MM.1S (cell line): ENCODE results near the gene RPS6KC1.
"Not testable (repeated sequence)": the region's sequence is repeated elsewhere in the genome, so short reads cannot be mapped to it uniquely, and the experiment has no call there.

ENCODE experiments used
- DNase-seq: peaks from one replicate; pipeline ENCODE4 v3.0.0-alpha.2; 2015
- H2AFZ ChIP-seq: fragments of 300-600 bp; sonication (generic); 2 replicates; pipeline ENCODE4 v1.6.0; 2016; ENCODE audit warnings: antibody characterized with exemption, low read length
- H3F3A ChIP-seq: fragments of 300-600 bp; sonication (generic); 2 replicates; pipeline ENCODE4 v1.6.1; 2016; ENCODE audit warnings: mild to moderate bottlenecking, antibody characterized with exemption, low read length, moderate library complexity, mixed read lengths; ENCODE audit not compliant: insufficient read depth
- H3K27ac ChIP-seq: fragments of 300-600 bp; sonication (generic); 2 replicates; pipeline ENCODE4 v1.5.1; 2016; ENCODE audit warnings: mild to moderate bottlenecking, low read length
- H3K27me3 ChIP-seq: fragments of 300-600 bp; sonication (generic); replicated peaks from 2 replicates; pipeline ENCODE4 v1.6.0; 2016; ENCODE audit warnings: low read length; ENCODE audit not compliant: insufficient read depth
- H3K36me3 ChIP-seq: fragments of 300-600 bp; sonication (generic); replicated peaks from 2 replicates; pipeline ENCODE4 v1.6.1; 2016; ENCODE audit warnings: mild to moderate bottlenecking, low read length, mixed read lengths; ENCODE audit not compliant: insufficient read depth
- H3K4me1 ChIP-seq: fragments of 300-600 bp; sonication (generic); 2 replicates; pipeline ENCODE4 v1.6.1; 2016; ENCODE audit warnings: low read length, mixed read lengths
- H3K4me2 ChIP-seq: fragments of 300-600 bp; sonication (generic); 2 replicates; pipeline ENCODE4 v1.6.0; 2016; ENCODE audit warnings: low read depth, low read length
- H3K4me3 ChIP-seq: fragments of 300-600 bp; sonication (generic); 2 replicates; pipeline ENCODE4 v1.5.1; 2016; ENCODE audit warnings: low read length, mixed read lengths
- H3K79me2 ChIP-seq: fragments of 300-600 bp; sonication (generic); 2 replicates; pipeline ENCODE4 v1.6.1; 2016; ENCODE audit warnings: mixed run types, low read length, mixed read lengths
- H3K9ac ChIP-seq: fragments of 300-600 bp; sonication (generic); 2 replicates; pipeline ENCODE4 v1.6.1; 2016; ENCODE audit warnings: low read length, mixed read lengths
- H3K9me2 ChIP-seq: fragments of 300-600 bp; sonication (generic); replicated peaks from 2 replicates; pipeline ENCODE4 v1.6.1; 2016; ENCODE audit warnings: mild to moderate bottlenecking, low read length, mixed read lengths; ENCODE audit not compliant: insufficient read depth
- H3K9me3 ChIP-seq: fragments of 300-600 bp; sonication (generic); replicated peaks from 2 replicates; pipeline ENCODE4 v1.6.1; 2016; ENCODE audit warnings: mild to moderate bottlenecking, low read length, mixed read lengths; ENCODE audit not compliant: insufficient read depth
- H4K20me1 ChIP-seq: fragments of 300-600 bp; sonication (generic); 2 replicates; pipeline ENCODE4 v1.6.1; 2016; ENCODE audit warnings: mild to moderate bottlenecking, low read length, moderate library complexity, mixed read lengths; ENCODE audit not compliant: insufficient read depth
- EZH2 ChIP-seq: fragments of 300-600 bp; sonication (generic); optimal IDR thresholded peaks from 2 replicates; pipeline ENCODE3; 2017; ENCODE audit warnings: low read depth, mild to moderate bottlenecking, antibody characterized with exemption, low read length, mixed read lengths
- EZH2phosphoT487 ChIP-seq: fragments of 300-600 bp; sonication (generic); IDR thresholded peaks from 2 replicates; pipeline ENCODE4 v1.6.1; 2018; ENCODE audit warnings: antibody characterized with exemption, low read length
- TF ChIP-seq, protein P1 (sequence below): fragments of 300-600 bp; sonication (generic); IDR thresholded peaks from 2 replicates; pipeline ENCODE4 v1.5.1; 2016; ENCODE audit warnings: antibody characterized with exemption, low read length, mixed read lengths

Gene RPS6KC1

GRCh38 chr1:213297021-213297420 is 246.0 kb downstream of the RPS6KC1 start:
- TF ChIP-seq, protein P1, sequence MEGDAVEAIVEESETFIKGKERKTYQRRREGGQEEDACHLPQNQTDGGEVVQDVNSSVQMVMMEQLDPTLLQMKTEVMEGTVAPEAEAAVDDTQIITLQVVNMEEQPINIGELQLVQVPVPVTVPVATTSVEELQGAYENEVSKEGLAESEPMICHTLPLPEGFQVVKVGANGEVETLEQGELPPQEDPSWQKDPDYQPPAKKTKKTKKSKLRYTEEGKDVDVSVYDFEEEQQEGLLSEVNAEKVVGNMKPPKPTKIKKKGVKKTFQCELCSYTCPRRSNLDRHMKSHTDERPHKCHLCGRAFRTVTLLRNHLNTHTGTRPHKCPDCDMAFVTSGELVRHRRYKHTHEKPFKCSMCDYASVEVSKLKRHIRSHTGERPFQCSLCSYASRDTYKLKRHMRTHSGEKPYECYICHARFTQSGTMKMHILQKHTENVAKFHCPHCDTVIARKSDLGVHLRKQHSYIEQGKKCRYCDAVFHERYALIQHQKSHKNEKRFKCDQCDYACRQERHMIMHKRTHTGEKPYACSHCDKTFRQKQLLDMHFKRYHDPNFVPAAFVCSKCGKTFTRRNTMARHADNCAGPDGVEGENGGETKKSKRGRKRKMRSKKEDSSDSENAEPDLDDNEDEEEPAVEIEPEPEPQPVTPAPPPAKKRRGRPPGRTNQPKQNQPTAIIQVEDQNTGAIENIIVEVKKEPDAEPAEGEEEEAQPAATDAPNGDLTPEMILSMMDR = no peak
- no peak for TF ChIP-seq EZH2phosphoT487
- TF ChIP-seq EZH2 = no peak
- Histone ChIP-seq H3K27me3 (no peaks in the 10 kb centered on the region), H3K4me3 (no peak overlapping the region), H4K20me1 (no peaks in the 10 kb centered on the region), H3K4me1 (no peaks in the 10 kb centered on the region), H3K9ac (no peak overlapping the region), H3K27ac (no peak overlapping the region), H3K9me3 (no peaks in the 10 kb centered on the region), H3K36me3 (no peaks in the 10 kb centered on the region), H2AFZ (no peak overlapping the region), H3K9me2 (no peaks in the 10 kb centered on the region), H3K79me2 (no peaks in the 10 kb centered on the region), H3F3A (no peaks in the 10 kb centered on the region), H3K4me2 (no peak overlapping the region)
- no peak for DNase-seq

DNA sequence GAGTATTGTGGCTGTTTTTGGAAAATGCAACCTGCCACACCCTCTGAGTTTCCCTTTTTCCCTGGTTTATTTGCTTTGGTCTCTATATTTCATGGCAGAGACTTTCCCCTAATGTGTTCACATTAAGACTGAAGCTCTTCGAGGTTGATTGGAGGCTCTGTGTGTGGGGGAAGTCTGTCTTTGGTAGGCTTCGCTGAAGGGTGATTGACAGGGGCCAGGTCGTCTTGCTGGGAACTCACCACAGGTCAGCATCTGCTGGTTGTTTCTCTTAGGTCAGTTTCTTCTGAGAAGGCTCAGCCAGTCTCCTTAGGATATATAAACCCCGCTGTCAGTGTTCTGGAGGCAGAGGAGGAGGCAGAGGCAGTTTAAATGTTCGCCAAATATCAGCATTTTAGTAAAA is 249.4 kb downstream of the RPS6KC1 start:
- no peak for DNase-seq
- Histone ChIP-seq H3K4me1 (no peaks in the 10 kb centered on the region), H3K9me3 (no peaks in the 10 kb centered on the region), H4K20me1 (no peaks in the 10 kb centered on the region), H3F3A (no peaks in the 10 kb centered on the region), H3K9me2 (no peaks in the 10 kb centered on the region), H3K79me2 (no peaks in the 10 kb centered on the region), H3K36me3 (no peaks in the 10 kb centered on the region), H3K4me3 (no peak overlapping the region), H3K27ac (no peak overlapping the region), H3K27me3 (no peaks in the 10 kb centered on the region), H2AFZ (no peak overlapping the region), H3K4me2 (no peak overlapping the region), H3K9ac (no peak overlapping the region)
- TF ChIP-seq, protein P1 = no peak

DNA sequence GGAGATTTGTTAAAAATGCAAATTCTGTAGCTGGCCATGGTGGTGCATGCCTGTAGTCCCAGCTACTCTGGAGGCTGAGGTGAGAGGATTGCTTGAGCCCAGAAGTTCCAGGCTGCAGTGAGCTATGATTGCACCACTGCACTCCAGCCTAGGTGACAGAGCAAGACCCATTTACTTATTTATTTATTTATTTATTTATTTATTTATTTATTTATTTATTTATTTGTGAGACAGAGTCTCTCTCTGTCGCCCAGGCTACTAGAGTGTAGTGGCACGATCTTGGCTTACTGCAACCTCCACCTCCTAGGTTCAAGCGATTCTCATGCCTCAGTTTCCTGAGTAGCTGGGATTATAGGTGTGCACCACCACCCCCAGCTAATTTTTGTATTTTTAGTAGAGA is 250.5 kb downstream of the RPS6KC1 start:
- not testable (repeated sequence) for DNase-seq, H3K27me3 ChIP-seq, H3K4me3 ChIP-seq, H3K36me3 ChIP-seq, H3F3A ChIP-seq, H3K79me2 ChIP-seq, H2AFZ ChIP-seq, H3K9me2 ChIP-seq, H3K27ac ChIP-seq, H4K20me1 ChIP-seq, H3K9me3 ChIP-seq, H3K4me1 ChIP-seq, H3K4me2 ChIP-seq, H3K9ac ChIP-seq

GRCh38 chr1:213303286-213303685 is 252.2 kb downstream of the RPS6KC1 start:
- Histone ChIP-seq H4K20me1 (no peaks in the 10 kb centered on the region), H3K79me2 (no peaks in the 10 kb centered on the region), H3K27me3 (no peaks in the 10 kb centered on the region), H2AFZ (no peak overlapping the region), H3K9me2 (no peaks in the 10 kb centered on the region), H3K27ac (no peak overlapping the region), H3K9me3 (no peaks in the 10 kb centered on the region), H3F3A (no peaks in the 10 kb centered on the region), H3K36me3 (no peaks in the 10 kb centered on the region), H3K4me1 (no peaks in the 10 kb centered on the region), H3K4me3 (no peak overlapping the region), H3K4me2 (no peak overlapping the region), H3K9ac (no peak overlapping the region)
- no peak for DNase-seq
- TF ChIP-seq, protein P1 = no peak
- TF ChIP-seq EZH2 = no peak
- no peak for TF ChIP-seq EZH2phosphoT487
